C4-2B (cell line): Measurements from ENCODE around the gene OVOL2.
A peak's percentile ranks its signal among the peaks of the same experiment; 100 is the strongest.

Source experiments
- H3K27ac ChIP-seq: fragments of 450-650 bp; 2 replicates; pipeline ENCODE4 v1.5.1; 2017
- ZFX ChIP-seq: fragments of 450-650 bp; IDR thresholded peaks from 2 replicates; pipeline ENCODE4 v1.6.1; 2017
- TF ChIP-seq, protein P1 (sequence below): fragments of 450-650 bp; conservative IDR thresholded peaks from 2 replicates; pipeline ENCODE4 v1.5.1; 2017; ENCODE audit warnings: mild to moderate bottlenecking

Gene OVOL2

GRCh38 chr20:18003897-18004296, 53.8 kb downstream of the OVOL2 start:
- TF ChIP-seq ZFX: no peak
- TF ChIP-seq, protein P1, sequence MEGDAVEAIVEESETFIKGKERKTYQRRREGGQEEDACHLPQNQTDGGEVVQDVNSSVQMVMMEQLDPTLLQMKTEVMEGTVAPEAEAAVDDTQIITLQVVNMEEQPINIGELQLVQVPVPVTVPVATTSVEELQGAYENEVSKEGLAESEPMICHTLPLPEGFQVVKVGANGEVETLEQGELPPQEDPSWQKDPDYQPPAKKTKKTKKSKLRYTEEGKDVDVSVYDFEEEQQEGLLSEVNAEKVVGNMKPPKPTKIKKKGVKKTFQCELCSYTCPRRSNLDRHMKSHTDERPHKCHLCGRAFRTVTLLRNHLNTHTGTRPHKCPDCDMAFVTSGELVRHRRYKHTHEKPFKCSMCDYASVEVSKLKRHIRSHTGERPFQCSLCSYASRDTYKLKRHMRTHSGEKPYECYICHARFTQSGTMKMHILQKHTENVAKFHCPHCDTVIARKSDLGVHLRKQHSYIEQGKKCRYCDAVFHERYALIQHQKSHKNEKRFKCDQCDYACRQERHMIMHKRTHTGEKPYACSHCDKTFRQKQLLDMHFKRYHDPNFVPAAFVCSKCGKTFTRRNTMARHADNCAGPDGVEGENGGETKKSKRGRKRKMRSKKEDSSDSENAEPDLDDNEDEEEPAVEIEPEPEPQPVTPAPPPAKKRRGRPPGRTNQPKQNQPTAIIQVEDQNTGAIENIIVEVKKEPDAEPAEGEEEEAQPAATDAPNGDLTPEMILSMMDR: no peak

DNA sequence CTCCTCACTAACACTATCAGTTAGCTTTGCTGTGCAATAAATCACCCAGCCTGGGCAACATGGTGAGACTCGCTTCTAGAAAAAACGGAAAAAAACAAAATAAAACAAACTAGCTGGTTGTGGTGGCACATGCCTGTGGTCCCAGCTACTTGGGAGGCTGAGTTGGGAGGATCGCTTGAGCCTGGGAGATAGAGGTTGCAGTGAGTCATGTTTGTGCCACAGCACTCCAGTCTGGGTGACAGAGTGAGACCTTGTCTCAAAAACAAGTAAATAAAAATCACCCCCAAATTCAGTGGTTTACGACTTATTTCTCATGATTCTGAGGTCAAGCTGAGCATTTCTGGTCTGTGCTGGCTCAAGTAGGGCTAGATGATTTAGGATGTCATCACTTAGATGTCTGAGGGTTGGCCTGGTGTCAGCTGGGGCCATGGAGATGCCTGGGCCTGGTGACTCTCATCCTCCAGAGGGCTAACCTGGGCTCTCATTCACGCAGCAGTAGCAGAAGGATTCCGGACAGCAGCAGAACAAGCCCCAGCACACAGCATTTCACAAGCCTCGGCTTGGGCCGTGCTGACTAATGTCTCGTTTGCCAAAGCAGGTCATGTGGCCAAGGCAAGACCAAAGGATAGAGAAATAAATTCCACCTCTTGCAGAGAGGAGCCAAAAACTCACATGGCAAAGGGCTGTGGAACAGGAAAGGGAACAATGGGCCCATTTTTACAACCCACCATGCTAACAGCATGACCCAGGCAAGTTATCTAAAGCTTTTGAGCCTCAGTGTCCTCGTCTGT, 56.4 kb downstream of the OVOL2 start:
- TF ChIP-seq, protein P1: no peak
- TF ChIP-seq ZFX: no peak
- H3K27ac ChIP-seq: no peak overlapping the region

More at GRCh38 chr20:18003897-18004296, 53.8 kb downstream of the OVOL2 start:
- no peak overlapping the region for H3K27ac ChIP-seq

DNA sequence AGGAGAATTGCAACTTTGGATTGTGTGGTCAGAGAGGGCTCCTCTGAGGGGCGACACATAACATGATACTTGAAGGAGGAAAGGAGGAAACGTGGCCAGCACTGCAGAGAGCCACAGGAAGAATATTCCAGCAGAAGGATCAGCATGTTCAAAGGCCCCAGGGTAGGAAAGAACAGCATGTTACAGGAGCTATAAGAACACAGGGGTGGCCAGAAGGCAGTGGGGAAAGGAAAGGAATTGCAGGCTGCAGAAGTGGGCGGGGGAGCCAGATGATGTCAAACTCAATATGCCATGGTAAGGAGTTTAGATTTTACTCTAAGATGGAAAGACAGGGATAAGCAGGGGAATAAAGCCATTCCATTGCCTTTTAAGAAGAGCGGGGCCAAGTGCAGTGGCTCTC, 58.1 kb downstream of the OVOL2 start:
- H3K27ac ChIP-seq: no peak overlapping the region
- no peak for TF ChIP-seq ZFX
- TF ChIP-seq, protein P1: no peak

- TF ChIP-seq ZFX: no peak
- TF ChIP-seq, protein P1: no peak
- no peak overlapping the region for H3K27ac ChIP-seq
These were observed 59.3 kb downstream of the OVOL2 start for GRCh38 chr20:17998446-17998845.

- no peak overlapping the region for H3K27ac ChIP-seq
- no peak for TF ChIP-seq ZFX
- TF ChIP-seq, protein P1: peak; percentile 97
These were observed 61.5 kb downstream of the OVOL2 start for GRCh38 chr20:17995967-17996819.

DNA sequence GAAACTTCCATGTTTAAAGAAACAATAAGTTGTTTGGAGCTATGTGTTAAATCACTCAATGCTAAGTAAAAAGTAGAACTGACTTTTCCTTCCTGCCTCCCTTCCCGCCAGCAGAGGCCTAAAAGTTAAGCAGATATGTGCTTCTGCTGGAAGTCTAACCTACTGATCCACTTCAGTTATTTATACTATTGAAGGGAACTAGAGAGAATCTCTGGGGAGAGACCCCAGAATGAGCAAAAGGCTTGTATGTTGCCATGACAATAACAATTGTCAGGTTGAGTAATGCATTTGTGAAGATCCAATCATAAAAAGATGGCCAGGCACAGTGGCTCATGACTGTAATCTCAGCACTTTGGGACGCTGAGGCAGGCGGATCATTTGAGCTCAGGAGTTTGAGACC, 64.2 kb downstream of the OVOL2 start:
- H3K27ac ChIP-seq: no peak overlapping the region
- TF ChIP-seq ZFX: no peak
- TF ChIP-seq, protein P1: no peak

DNA sequence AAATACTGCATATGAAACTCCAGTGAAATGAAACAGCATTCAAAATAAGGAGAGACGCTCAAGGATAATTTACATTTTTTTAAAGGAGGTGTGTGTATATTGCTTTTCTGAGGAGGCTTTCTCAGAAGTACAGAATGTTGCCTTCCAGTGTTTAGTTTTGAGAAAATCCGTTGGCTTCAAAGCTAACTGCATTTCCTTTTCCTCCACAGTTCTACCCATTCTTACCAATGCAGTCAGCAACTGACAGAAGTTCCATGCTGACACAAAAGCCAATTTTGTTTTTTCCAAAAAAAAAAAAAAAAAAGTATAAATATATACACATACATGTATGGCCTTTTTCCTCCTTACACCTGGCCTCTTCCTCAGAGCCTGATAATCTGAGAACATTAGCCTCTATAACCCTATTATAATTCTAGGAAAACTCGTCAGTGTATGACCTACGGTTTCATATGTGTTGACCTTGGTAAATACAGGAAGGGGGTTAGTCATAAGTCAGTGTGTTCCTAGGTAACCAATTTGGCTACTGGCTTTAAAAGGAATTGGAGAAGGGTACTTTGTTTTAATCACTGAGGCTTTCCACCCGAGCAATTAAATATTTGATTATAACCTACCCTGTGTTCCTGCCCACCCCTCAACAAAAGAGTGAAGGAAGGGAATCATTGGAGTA, 64.7 kb downstream of the OVOL2 start:
- TF ChIP-seq, protein P1: no peak
- no peak for TF ChIP-seq ZFX
- H3K27ac ChIP-seq: no peak overlapping the region
